ENCODE data around the gene DIPK1B. TPM values are rescaled to one million over a fixed set of nuclear protein-coding genes. Genes with fewer than 3 reads are reported as not detected.

Gene DIPK1B
- total and polyA plus RNA-seq, 12 donors, result 15.7 to 37.9 (median 18.3) TPM

DNA sequence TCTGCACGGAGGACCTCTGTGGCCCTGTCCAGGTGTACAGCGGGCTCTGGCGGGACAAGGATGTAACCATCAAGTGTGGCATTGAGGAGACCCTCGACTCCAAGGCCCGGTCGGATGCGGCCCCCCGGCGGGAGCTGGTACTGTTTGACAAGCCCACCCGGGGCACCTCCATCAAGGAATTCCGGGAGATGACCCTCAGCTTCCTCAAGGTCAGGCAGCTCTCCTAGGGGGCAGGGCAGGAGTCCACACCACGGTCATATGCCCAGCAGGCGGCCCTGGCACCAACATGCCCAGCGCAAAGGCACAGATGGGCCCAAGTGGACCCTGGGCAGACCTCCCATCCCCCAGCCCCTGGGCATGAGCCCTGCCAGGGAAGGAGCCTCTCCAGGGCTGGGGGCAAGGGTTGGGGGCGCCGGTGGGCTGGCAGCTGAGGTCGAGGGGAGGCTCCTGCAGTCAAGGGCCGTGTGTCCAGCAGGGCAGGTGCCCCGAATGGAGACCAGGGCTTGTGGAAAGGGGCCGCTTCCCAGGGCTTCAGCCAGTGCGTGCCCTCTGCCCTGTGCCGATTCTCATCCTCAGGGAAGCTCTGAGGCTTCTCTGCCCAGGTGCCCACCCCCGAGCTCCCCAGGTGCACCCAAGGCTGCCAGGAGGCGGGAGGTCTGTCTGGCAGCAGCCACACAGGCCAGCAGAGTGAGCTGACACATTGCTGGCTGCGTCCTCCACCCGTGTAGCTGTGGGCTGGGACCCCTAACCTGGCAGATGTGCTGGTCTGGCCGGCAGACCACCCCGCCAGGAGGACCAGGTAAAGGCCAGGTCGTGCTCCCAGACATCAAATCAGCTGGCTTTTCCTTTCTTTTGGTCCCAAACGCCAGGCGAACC, 10.0 kb downstream of the DIPK1B start:
- TF ChIP-seq, protein P1, sequence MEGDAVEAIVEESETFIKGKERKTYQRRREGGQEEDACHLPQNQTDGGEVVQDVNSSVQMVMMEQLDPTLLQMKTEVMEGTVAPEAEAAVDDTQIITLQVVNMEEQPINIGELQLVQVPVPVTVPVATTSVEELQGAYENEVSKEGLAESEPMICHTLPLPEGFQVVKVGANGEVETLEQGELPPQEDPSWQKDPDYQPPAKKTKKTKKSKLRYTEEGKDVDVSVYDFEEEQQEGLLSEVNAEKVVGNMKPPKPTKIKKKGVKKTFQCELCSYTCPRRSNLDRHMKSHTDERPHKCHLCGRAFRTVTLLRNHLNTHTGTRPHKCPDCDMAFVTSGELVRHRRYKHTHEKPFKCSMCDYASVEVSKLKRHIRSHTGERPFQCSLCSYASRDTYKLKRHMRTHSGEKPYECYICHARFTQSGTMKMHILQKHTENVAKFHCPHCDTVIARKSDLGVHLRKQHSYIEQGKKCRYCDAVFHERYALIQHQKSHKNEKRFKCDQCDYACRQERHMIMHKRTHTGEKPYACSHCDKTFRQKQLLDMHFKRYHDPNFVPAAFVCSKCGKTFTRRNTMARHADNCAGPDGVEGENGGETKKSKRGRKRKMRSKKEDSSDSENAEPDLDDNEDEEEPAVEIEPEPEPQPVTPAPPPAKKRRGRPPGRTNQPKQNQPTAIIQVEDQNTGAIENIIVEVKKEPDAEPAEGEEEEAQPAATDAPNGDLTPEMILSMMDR (IDR thresholded peaks at IDR 0.05), result no peak
- WGBS, 2 donors, result 81% methylated on average over 31 of the region's 31 CpGs
- Histone ChIP-seq H3K36me3 (peaks cover 3 to 62% (median 34%) of the 10 kb centered on the region in 9 donors), H3K4me1 (peaks cover 20 to 82% (median 76%) of the 10 kb centered on the region in 9 donors), H3K27me3 (no peaks in the 10 kb centered on the region), H3K27ac (peak overlapping the region in 5 of 10 donors; percentile 10 to 85 (median 58)), H3K9me3 (no peaks in the 10 kb centered on the region), H3K4me3 (no peak overlapping the region)
- DNase-seq, result no peak
- ATAC-seq, result no peak
- intact Hi-C loops (cut with DNase I), result no loop called here

DNA sequence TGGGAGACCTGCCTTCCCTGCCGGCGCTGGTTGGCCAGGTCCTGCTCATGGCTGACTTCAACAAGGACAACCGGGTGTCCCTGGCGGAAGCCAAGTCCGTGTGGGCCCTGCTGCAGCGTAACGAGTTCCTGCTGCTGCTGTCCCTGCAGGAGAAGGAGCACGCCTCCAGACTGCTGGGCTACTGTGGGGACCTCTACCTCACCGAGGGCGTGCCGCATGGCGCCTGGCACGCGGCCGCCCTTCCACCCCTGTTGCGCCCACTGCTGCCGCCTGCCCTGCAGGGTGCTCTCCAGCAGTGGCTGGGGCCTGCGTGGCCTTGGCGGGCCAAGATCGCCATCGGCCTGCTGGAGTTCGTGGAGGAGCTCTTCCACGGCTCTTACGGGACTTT, 10.6 kb downstream of the DIPK1B start:
- TF ChIP-seq, protein P1 (IDR thresholded peaks at IDR 0.05), result no peak
- no peak for ATAC-seq
- H3K36me3 ChIP-seq, result peaks cover 3 to 62% (median 34%) of the 10 kb centered on the region in 9 donors
- WGBS, 2 donors, result 85% methylated on average over 22 to 24 of the region's 24 CpGs
- no peaks in the 10 kb centered on the region for H3K9me3 ChIP-seq
- H3K27me3 ChIP-seq, result no peaks in the 10 kb centered on the region
- no peak for DNase-seq
- H3K27ac ChIP-seq, result peak overlapping the region in 1 of 10 donors; percentile 3
- no peak overlapping the region for H3K4me3 ChIP-seq
- intact Hi-C loops (cut with DNase I), result loop anchor here in 1 of 10 donors (1.0 kb wide), 1 partner anchor 46 kb away; no protein-coding TSS in a partner anchor
- peaks cover 20 to 85% (median 78%) of the 10 kb centered on the region in 9 donors for H3K4me1 ChIP-seq

DNA sequence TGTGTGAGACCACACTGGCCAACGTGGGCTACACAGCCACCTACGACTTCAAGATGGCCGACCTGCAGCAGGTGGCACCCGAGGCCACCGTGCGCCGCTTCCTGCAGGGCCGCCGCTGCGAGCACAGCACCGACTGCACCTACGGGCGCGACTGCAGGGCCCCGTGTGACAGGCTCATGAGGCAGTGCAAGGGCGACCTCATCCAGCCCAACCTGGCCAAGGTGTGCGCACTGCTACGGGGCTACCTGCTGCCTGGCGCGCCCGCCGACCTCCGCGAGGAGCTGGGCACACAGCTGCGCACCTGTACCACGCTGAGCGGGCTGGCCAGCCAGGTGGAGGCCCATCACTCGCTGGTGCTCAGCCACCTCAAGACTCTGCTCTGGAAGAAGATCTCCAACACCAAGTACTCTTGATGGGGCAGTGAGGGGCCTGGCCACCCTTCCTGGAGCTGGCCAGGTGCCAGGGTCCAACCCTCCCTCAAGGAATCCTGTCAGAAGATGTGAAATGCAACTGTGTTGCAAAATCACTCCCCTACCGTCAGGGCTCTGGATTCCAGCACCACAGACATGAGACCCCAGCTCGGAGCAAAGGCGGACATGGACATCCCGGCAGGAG, 11.1 kb downstream of the DIPK1B start:
- Histone ChIP-seq H3K4me3 (no peak overlapping the region), H3K27me3 (no peaks in the 10 kb centered on the region), H3K27ac (peak overlapping the region in 1 of 10 donors; percentile 3), H3K9me3 (no peaks in the 10 kb centered on the region), H3K36me3 (peaks cover 3 to 62% (median 34%) of the 10 kb centered on the region in 9 donors), H3K4me1 (peaks cover 20 to 86% (median 79%) of the 10 kb centered on the region in 9 donors)
- TF ChIP-seq, protein P1 (IDR thresholded peaks at IDR 0.05), result no peak
- intact Hi-C loops (cut with DNase I), result loop anchor here in 1 of 10 donors (1.0 kb wide), 1 partner anchor 46 kb away; no protein-coding TSS in a partner anchor
- no peak for DNase-seq
- WGBS, 2 donors, result 91 to 93% methylated on average over 32 of the region's 32 CpGs
- no peak for ATAC-seq

DNA sequence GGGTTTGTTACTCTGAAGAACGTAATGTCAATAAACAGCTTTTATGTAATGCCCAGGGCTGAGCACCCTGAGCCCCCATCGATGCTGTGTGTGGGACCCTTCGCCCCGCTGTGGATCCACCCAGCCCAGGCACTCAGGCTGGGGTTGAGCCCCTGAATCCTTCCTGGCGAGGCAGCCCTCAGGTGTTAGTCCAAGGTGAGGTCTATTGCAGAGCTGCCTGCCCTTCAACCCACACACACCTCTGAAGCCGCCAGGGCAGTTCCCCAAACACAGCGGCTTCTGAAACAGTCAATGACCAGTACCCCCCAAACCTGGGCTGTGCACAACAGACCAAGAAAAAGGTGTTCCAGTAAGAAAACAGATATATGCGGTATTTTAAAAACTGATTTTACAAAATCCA, 11.6 kb downstream of the DIPK1B start:
- TF ChIP-seq, protein P1 (IDR thresholded peaks at IDR 0.05), result no peak
- ATAC-seq, result no peak
- 95 to 96% methylated on average over 8 of the region's 8 CpGs for WGBS, 2 donors
- Histone ChIP-seq H3K27ac (no peak overlapping the region), H3K27me3 (no peaks in the 10 kb centered on the region), H3K36me3 (peaks cover 3 to 62% (median 34%) of the 10 kb centered on the region in 9 donors), H3K4me1 (peaks cover 25 to 86% (median 82%) of the 10 kb centered on the region in 9 donors), H3K9me3 (no peaks in the 10 kb centered on the region), H3K4me3 (no peak overlapping the region)
- intact Hi-C loops (cut with DNase I), result loop anchor here in 1 of 10 donors (1.0 kb wide), 1 partner anchor 47 kb away; no protein-coding TSS in a partner anchor
- no peak for DNase-seq
